HL-60 (cell line): ENCODE measurements around the gene TGM4.

Experiments used
- DNase-seq, 2 experiments: peaks; one replicate each; pipeline ENCODE4 v3.0.0-alpha.2; 2010 to 2020; ENCODE audit warnings: low read depth in 1 of 2, low spot score in 1 of 2
- H3K27ac ChIP-seq: fragments of 250-450 bp; sonication (Bioruptor Pico); replicated peaks from 2 replicates; pipeline ENCODE4 v1.5.1; 2020; ENCODE audit warnings: mild to moderate bottlenecking, moderate library complexity
- H3K27me3 ChIP-seq: fragments of 250-450 bp; sonication (Bioruptor Pico); 2 replicates; pipeline ENCODE4 v1.5.1; 2021; ENCODE audit warnings: mild to moderate bottlenecking, moderate library complexity; ENCODE audit not compliant: insufficient read depth, poor library complexity, severe bottlenecking
- H3K4me3 ChIP-seq: replicated peaks from 2 replicates; pipeline ENCODE4 v1.5.1; 2011; ENCODE audit warnings: mild to moderate bottlenecking, control low read depth, low read length; ENCODE audit not compliant: insufficient read depth
- CTCF ChIP-seq: IDR thresholded peaks from one replicate; pipeline ENCODE4 v1.5.1; 2011; ENCODE audit warnings: low read length, control low read depth, inconsistent platforms; ENCODE audit not compliant: insufficient read depth
- GABPA ChIP-seq: IDR thresholded peaks from 2 replicates; pipeline ENCODE4 v1.6.1; 2012; ENCODE audit warnings: low read depth
- POLR2AphosphoS5 ChIP-seq: IDR thresholded peaks from 2 replicates; pipeline ENCODE4 v1.6.1; 2012; ENCODE audit warnings: low read depth
- REST ChIP-seq: IDR thresholded peaks from 2 replicates; pipeline ENCODE4 v1.6.1; 2012; ENCODE audit warnings: low read depth; ENCODE audit not compliant: insufficient replicate concordance
- SPI1 ChIP-seq: IDR thresholded peaks from 2 replicates; pipeline ENCODE4 v1.6.1; 2012; ENCODE audit warnings: low read depth, mild to moderate bottlenecking, borderline replicate concordance

The TGM4 gene

GRCh38 chr3:44958386-44958785 lies 84.0 kb downstream of the TGM4 start:
- Histone ChIP-seq H3K27me3 (no peaks in the 10 kb centered on the region), H3K27ac (no peak overlapping the region), H3K4me3 (no peak overlapping the region)
- TF ChIP-seq SPI1 (no peak), CTCF (no peak), REST (no peak), POLR2AphosphoS5 (no peak), GABPA (no peak)
- DNase-seq: no peak

GRCh38 chr3:44960387-44961026 lies 86.1 kb downstream of the TGM4 start:
- Histone ChIP-seq H3K27ac (peak overlapping the region; percentile 89), H3K27me3 (no peaks in the 10 kb centered on the region), H3K4me3 (no peak overlapping the region)
- DNase-seq: peak; percentile 45 to 74
- TF ChIP-seq CTCF: no peak
- TF ChIP-seq REST: no peak
- TF ChIP-seq GABPA: no peak
- no peak for TF ChIP-seq SPI1
- TF ChIP-seq POLR2AphosphoS5: no peak

GRCh38 chr3:44961888-44962287 lies 87.5 kb downstream of the TGM4 start:
- H3K27ac ChIP-seq: peak overlapping the region; percentile 89
- no peaks in the 10 kb centered on the region for H3K27me3 ChIP-seq
- TF ChIP-seq SPI1 (peak; percentile 71), GABPA (no peak), REST (no peak), POLR2AphosphoS5 (no peak), CTCF (no peak)
- no peak overlapping the region for H3K4me3 ChIP-seq
- DNase-seq: no peak
